ENCODE data around the gene RUNX1.

The RUNX1 gene

GRCh38 chr21:35024071-35024420 is 25.1 kb downstream of the RUNX1 start:
- TF ChIP-seq GATA3 (IDR thresholded peaks at IDR 0.05; ENCODE audit: low read depth, low read length) (no peak), GATA2 (IDR thresholded peaks at IDR 0.05; ENCODE audit: low read depth, low read length) (no peak)

GRCh38 chr21:35023396-35024070 is 25.6 kb downstream of the RUNX1 start:
- TF ChIP-seq GATA3 (IDR thresholded peaks at IDR 0.05; ENCODE audit: low read depth, low read length) (no peak), GATA2 (IDR thresholded peaks at IDR 0.05; ENCODE audit: low read depth, low read length) (no peak)

GRCh38 chr21:35021546-35021945 is 27.6 kb downstream of the RUNX1 start:
- TF ChIP-seq GATA2 (IDR thresholded peaks at IDR 0.05; ENCODE audit: low read depth, low read length) = no peak
- TF ChIP-seq GATA3 (IDR thresholded peaks at IDR 0.05; ENCODE audit: low read depth, low read length) = no peak

- TF ChIP-seq GATA3 (IDR thresholded peaks at IDR 0.05; ENCODE audit: low read depth, low read length) = no peak
- TF ChIP-seq GATA2 (IDR thresholded peaks at IDR 0.05; ENCODE audit: low read depth, low read length) = no peak
These were observed 28.2 kb downstream of the RUNX1 start for GRCh38 chr21:35020902-35021301.

GRCh38 chr21:35020436-35020835 is 28.7 kb downstream of the RUNX1 start:
- TF ChIP-seq GATA3 (IDR thresholded peaks at IDR 0.05; ENCODE audit: low read depth, low read length) (no peak), GATA2 (IDR thresholded peaks at IDR 0.05; ENCODE audit: low read depth, low read length) (no peak)

- no peak for TF ChIP-seq GATA2 (IDR thresholded peaks at IDR 0.05; ENCODE audit: low read depth, low read length)
- TF ChIP-seq GATA3 (IDR thresholded peaks at IDR 0.05; ENCODE audit: low read depth, low read length) = no peak
These were observed 29.5 kb downstream of the RUNX1 start for GRCh38 chr21:35019631-35020032.

GRCh38 chr21:35017256-35017655 is 31.8 kb downstream of the RUNX1 start:
- TF ChIP-seq GATA2 (IDR thresholded peaks at IDR 0.05; ENCODE audit: low read depth, low read length) = no peak
- no peak for TF ChIP-seq GATA3 (IDR thresholded peaks at IDR 0.05; ENCODE audit: low read depth, low read length)

GRCh38 chr21:35016517-35017188 is 32.4 kb downstream of the RUNX1 start:
- TF ChIP-seq GATA2 (IDR thresholded peaks at IDR 0.05; ENCODE audit: low read depth, low read length) (no peak), GATA3 (IDR thresholded peaks at IDR 0.05; ENCODE audit: low read depth, low read length) (no peak)

GRCh38 chr21:35016071-35016470 is 33.0 kb downstream of the RUNX1 start:
- TF ChIP-seq GATA3 (IDR thresholded peaks at IDR 0.05; ENCODE audit: low read depth, low read length) (no peak), GATA2 (IDR thresholded peaks at IDR 0.05; ENCODE audit: low read depth, low read length) (no peak)

- TF ChIP-seq GATA3 (IDR thresholded peaks at IDR 0.05; ENCODE audit: low read depth, low read length) (no peak), GATA2 (IDR thresholded peaks at IDR 0.05; ENCODE audit: low read depth, low read length) (no peak)
These were observed 33.6 kb downstream of the RUNX1 start for GRCh38 chr21:35015435-35016024.

GRCh38 chr21:35014302-35015041 is 34.6 kb downstream of the RUNX1 start:
- TF ChIP-seq GATA3 (IDR thresholded peaks at IDR 0.05; ENCODE audit: low read depth, low read length) (no peak), GATA2 (IDR thresholded peaks at IDR 0.05; ENCODE audit: low read depth, low read length) (no peak)

GRCh38 chr21:35011681-35012080 is 37.4 kb downstream of the RUNX1 start:
- TF ChIP-seq GATA3 (IDR thresholded peaks at IDR 0.05; ENCODE audit: low read depth, low read length) = no peak
- TF ChIP-seq GATA2 (IDR thresholded peaks at IDR 0.05; ENCODE audit: low read depth, low read length) = no peak

- no peak for TF ChIP-seq GATA2 (IDR thresholded peaks at IDR 0.05; ENCODE audit: low read depth, low read length)
- TF ChIP-seq GATA3 (IDR thresholded peaks at IDR 0.05; ENCODE audit: low read depth, low read length) = no peak
These were observed 38.7 kb downstream of the RUNX1 start for GRCh38 chr21:35010447-35010846.

- TF ChIP-seq GATA3 (IDR thresholded peaks at IDR 0.05; ENCODE audit: low read depth, low read length) (no peak), GATA2 (IDR thresholded peaks at IDR 0.05; ENCODE audit: low read depth, low read length) (no peak)
These were observed 41.8 kb downstream of the RUNX1 start for GRCh38 chr21:35007348-35007747.
